DOHH2 (cell line): ENCODE data around the gene CCDC88A.

ENCODE experiments used
- H3F3A ChIP-seq: fragments of 200-600 bp; sonication (generic), shearing (Covaris generic); 2 replicates; pipeline ENCODE4 v1.6.0; 2016; ENCODE audit warnings: antibody characterized with exemption, mild to moderate bottlenecking; ENCODE audit not compliant: control insufficient read depth, insufficient read depth
- H3K27ac ChIP-seq: fragments of 200-600 bp; sonication (generic); 2 replicates; pipeline ENCODE4 v1.5.1; 2014; ENCODE audit warnings: low read depth, mild to moderate bottlenecking, low read length, moderate library complexity
- H3K27me3 ChIP-seq: fragments of 200-600 bp; sonication (generic); 2 replicates; pipeline ENCODE4 v1.6.1; 2014; ENCODE audit warnings: mild to moderate bottlenecking, low read length, mixed read lengths; ENCODE audit not compliant: control insufficient read depth
- H3K36me3 ChIP-seq: fragments of 200-600 bp; sonication (generic); 2 replicates; pipeline ENCODE4 v1.6.1; 2014; ENCODE audit warnings: mild to moderate bottlenecking, low read length, moderate library complexity, mixed read lengths; ENCODE audit not compliant: control insufficient read depth
- H3K4me1 ChIP-seq: fragments of 200-600 bp; sonication (generic); 2 replicates; pipeline ENCODE4 v1.6.1; 2014; ENCODE audit warnings: mild to moderate bottlenecking, low read length, mixed read lengths; ENCODE audit not compliant: control insufficient read depth
- H3K4me2 ChIP-seq: fragments of 200-600 bp; sonication (generic); 2 replicates; pipeline ENCODE4 v1.6.0; 2014; ENCODE audit warnings: mild to moderate bottlenecking, low read length, moderate library complexity
- H3K4me3 ChIP-seq: fragments of 200-600 bp; sonication (generic); 2 replicates; pipeline ENCODE4 v1.5.1; 2014; ENCODE audit warnings: mild to moderate bottlenecking, low read length, mixed read lengths
- H3K79me2 ChIP-seq: fragments of 200-600 bp; sonication (generic); 2 replicates; pipeline ENCODE4 v1.6.1; 2014; ENCODE audit warnings: mild to moderate bottlenecking, low read length, mixed read lengths; ENCODE audit not compliant: control insufficient read depth
- H3K9me2 ChIP-seq: fragments of 200-600 bp; sonication (generic); replicated peaks from 2 replicates; pipeline ENCODE4 v1.6.1; 2014; ENCODE audit warnings: mild to moderate bottlenecking, low read length, mixed read lengths; ENCODE audit not compliant: control insufficient read depth
- H3K9me3 ChIP-seq: fragments of 200-600 bp; sonication (generic); 2 replicates; pipeline ENCODE4 v1.6.1; 2014; ENCODE audit warnings: antibody characterized with exemption, low read length, mixed read lengths; ENCODE audit not compliant: control insufficient read depth, insufficient read depth
- H4K20me1 ChIP-seq: fragments of 200-600 bp; sonication (generic); 2 replicates; pipeline ENCODE4 v1.6.0; 2014; ENCODE audit warnings: low read depth, mild to moderate bottlenecking, antibody characterized with exemption, low read length, moderate library complexity; ENCODE audit not compliant: control insufficient read depth, insufficient read depth
- CTCF ChIP-seq: fragments of 200-600 bp; sonication (generic); IDR thresholded peaks from one replicate; pipeline ENCODE4 v1.5.1; 2014; ENCODE audit warnings: antibody characterized with exemption, mild to moderate bottlenecking, low read depth, low read length; ENCODE audit not compliant: poor library complexity, severe bottlenecking
- EZH2phosphoT487 ChIP-seq: fragments of 200-600 bp; sonication (generic); IDR thresholded peaks from 2 replicates; pipeline ENCODE4 v1.6.1; 2017; ENCODE audit warnings: borderline replicate concordance, mild to moderate bottlenecking, antibody characterized with exemption, low read length, moderate library complexity, mixed read lengths

CCDC88A gene

GRCh38 chr2:55421326-55421725 is 1.7 kb upstream of the CCDC88A start:
- Histone ChIP-seq H3K79me2 (peaks cover 34% of the 10 kb centered on the region), H4K20me1 (no peaks in the 10 kb centered on the region), H3K4me3 (peak overlapping the region; percentile 85), H3K9me3 (no peaks in the 10 kb centered on the region), H3K36me3 (peaks cover 24% of the 10 kb centered on the region), H3K9me2 (no peaks in the 10 kb centered on the region), H3K27me3 (no peaks in the 10 kb centered on the region), H3K4me2 (peak overlapping the region; percentile 91), H3K4me1 (peaks cover 52% of the 10 kb centered on the region), H3K27ac (peak overlapping the region; percentile 67), H3F3A (peaks cover 6% of the 10 kb centered on the region)
- TF ChIP-seq CTCF (no peak), EZH2phosphoT487 (no peak)

- H3K79me2 ChIP-seq, result peaks cover 37% of the 10 kb centered on the region
- H4K20me1 ChIP-seq, result no peaks in the 10 kb centered on the region
- peak overlapping the region; percentile 85 for H3K4me3 ChIP-seq
- peaks cover 53% of the 10 kb centered on the region for H3K4me1 ChIP-seq
- no peaks in the 10 kb centered on the region for H3K9me3 ChIP-seq
- H3K27ac ChIP-seq, result peak overlapping the region; percentile 67
- H3K27me3 ChIP-seq, result no peaks in the 10 kb centered on the region
- H3K36me3 ChIP-seq, result peaks cover 26% of the 10 kb centered on the region
- peak overlapping the region; percentile 91 for H3K4me2 ChIP-seq
- H3K9me2 ChIP-seq, result no peaks in the 10 kb centered on the region
- peaks cover 6% of the 10 kb centered on the region for H3F3A ChIP-seq
- TF ChIP-seq EZH2phosphoT487, result no peak
- TF ChIP-seq CTCF, result no peak
Measured at GRCh38 chr2:55420871-55421270, 1.2 kb upstream of the CCDC88A start.

- Histone ChIP-seq H3K36me3 (peaks cover 31% of the 10 kb centered on the region), H3K79me2 (peaks cover 42% of the 10 kb centered on the region), H3K4me3 (peak overlapping the region; percentile 85), H3K4me2 (peak overlapping the region; percentile 91), H3K27ac (peak overlapping the region; percentile 67), H3K27me3 (no peaks in the 10 kb centered on the region), H3K9me2 (no peaks in the 10 kb centered on the region), H3F3A (peaks cover 6% of the 10 kb centered on the region), H4K20me1 (0 out of 2 replicates have a peak, but pooled peaks cover under 1% of the 10 kb centered on the region), H3K4me1 (peaks cover 53% of the 10 kb centered on the region), H3K9me3 (no peaks in the 10 kb centered on the region)
- TF ChIP-seq CTCF, result no peak
- TF ChIP-seq EZH2phosphoT487, result no peak
Measured at GRCh38 chr2:55420439-55420725, 726 bp upstream of the CCDC88A start.
